ENCODE measurements around the gene SWAP70.
"Not testable (repeated sequence)": the region's sequence is repeated elsewhere in the genome, so short reads cannot be mapped to it uniquely, and the experiment has no call there.

Gene SWAP70

DNA sequence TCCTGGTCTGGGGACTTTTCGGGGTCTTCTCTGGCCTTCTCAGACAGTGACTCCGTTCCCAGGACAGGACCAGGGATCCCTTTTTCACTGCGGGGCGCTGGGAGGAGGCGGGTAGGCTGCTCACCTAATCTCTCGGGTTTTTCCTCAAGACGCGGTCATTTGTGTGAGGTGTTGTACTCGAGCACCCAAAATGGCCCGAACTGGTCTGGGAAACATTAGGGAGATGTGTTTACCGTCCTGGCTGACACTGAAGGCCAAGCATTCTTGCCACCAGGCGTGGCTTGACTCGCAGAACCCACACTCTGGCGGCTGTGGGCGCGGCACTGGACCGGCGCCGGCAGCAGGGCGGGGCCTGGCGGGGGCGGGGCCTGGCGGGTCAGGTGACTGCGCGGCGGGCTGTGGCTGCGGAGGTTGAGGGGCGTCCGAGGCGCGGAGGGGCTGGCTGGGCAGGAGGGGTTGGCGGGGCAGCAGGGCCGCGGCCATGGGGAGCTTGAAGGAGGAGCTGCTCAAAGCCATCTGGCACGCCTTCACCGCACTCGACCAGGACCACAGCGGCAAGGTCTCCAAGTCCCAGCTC is at the start of gene SWAP70:
TSS of gene SWAP70 (plus strand) at position 379 of the 577 bp plus-strand sequence. CDS start at position 482, 103 bp downstream.
- FAIRE-seq: no peak

DNA sequence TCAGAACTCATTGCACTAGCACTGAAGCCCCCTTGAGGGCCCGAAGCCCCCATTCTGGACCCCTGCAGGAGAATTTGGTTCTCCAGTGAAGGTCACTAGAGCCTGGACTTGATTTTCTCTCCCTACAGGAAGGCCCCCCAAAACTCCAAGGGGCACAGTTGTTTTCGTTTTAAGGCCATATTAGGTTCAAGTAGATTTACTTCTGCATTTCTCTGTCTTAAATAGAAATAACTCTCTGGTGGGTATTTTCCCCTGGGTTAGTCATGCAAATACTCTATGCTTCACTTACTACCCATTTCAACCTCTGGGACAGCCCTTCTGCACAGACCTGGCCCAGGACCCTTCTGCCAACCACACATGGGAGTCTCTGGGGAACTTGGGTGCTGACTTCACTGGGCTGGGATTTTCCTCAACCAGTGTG is 48.8 kb upstream of the SWAP70 start:
- FAIRE-seq: no peak

DNA sequence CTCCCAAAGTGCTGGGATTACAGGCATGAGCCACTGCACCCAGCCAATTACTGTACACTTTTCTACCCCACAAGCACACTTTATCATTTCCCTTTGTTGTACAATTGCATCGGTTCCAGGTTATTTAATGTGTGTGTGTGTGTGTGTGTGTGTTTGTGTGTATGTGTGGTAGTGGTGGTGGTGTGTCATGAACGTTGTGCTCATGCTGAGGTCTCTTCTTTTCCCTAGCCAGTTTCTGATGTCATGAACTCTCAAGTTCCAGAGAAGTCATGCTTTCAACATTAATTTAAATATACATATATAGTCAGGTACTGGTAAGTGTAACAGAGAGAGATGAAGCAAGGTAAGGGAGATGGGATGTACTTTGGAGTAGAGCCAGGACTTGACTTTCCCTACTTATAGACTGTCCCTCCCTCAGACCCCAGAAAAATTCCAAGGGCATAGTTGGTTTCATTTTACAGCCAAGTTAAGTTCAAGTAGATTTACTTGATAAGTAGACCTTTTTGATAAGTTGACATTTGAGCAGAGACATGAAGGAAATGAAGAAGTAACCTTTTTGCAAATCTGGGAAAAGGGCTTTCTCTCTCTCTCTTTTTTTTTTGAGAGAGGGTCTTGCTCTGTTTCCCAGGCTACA is 47.7 kb upstream of the SWAP70 start:
- no peak for FAIRE-seq

DNA sequence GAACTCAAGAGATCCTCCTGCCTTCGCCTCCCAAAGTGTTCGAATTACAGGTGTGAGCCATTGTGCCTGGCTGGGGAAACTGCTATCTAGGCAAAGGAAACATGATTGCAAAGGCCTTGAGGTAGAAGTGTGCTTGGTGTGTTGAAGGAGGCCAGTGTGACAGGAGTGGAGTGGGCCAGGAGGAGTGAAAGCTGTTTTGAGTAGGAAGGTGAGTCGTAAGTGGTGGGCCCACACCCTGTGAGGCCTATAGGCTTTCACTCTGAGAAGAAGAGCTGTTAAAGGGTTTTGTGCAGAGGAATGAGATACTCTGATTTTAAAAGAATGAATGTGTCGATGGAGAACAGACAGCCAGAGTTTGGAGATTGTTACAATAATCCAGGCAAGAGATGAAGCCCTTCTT is 47.0 kb upstream of the SWAP70 start:
- no peak for FAIRE-seq

DNA sequence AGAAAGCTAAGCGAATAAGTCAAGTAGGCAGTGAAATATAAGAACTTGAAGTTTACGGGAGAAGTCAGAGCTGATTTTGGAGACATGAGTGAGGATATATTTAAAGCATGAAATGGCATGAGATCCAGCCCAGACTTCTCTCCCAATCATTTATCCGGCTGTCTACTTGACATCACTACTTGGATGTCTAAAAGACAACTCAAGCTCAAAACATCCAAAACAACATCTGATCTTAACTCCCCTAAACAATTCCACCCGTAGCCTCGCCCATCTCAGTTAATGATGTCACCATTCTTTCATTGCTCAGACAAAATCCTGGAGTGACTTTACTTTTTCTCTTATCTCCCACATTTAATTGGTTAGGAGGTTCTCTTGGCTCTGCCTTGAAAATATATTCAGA is 45.9 kb upstream of the SWAP70 start:
- FAIRE-seq: no peak

DNA sequence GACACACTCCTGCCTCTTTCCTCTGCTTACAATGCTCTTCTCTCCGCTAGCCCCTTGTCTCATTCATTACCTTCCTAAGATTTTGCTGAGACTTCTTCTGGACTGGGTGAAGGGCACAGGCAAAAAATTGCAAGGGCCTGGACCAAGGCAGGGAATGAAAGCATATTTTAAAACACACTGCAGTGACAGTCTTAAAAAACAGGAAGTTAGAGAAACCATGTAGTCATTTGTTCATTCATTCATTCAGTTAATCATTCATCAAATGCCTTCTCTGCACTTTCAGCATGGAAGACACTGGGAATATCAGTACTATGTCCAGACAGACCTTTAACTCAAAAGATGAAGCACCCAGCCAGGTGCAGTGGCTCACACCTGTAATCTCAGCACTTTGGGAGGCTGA is 44.9 kb upstream of the SWAP70 start:
- FAIRE-seq: no peak

DNA sequence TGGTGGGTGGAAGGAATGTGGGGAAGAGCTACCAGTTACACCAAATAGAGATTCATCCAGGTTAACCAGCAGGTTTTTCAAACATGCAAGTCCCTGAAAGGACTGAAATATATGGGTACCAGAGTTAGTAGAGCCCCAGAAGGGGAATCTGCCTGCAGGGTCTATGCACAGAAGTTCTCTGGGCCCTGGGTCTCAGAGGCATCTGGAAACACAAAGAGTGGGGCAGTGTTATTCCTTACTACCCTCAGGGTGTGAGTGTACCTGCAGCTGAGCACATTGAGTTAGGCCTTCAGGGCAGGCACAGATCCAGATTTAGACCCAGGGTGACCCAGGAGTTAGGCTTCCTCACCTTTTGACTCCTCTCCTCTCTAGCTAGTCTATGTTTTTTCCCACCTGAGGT is 43.9 kb upstream of the SWAP70 start:
- FAIRE-seq: no peak

DNA sequence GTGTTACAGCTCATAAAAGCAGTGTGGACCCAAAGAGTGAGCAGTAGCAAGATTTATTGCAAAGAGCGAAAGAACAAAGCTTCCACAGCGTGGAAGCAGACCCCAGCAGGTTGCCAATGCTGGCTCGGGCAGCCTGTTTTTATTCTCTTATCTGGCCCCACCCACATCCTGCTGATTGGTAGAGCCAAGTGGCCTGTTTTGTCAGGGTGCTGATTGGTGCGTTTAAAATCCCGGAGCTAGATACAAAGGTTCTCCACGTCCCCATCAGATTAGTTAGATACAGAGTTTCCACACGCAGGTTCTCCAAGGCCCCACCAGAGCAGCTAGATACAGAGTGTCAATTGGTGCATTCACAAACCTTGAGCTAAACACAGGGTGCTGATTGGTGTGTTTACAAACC is 41.5 kb upstream of the SWAP70 start:
- FAIRE-seq: not testable (repeated sequence)

DNA sequence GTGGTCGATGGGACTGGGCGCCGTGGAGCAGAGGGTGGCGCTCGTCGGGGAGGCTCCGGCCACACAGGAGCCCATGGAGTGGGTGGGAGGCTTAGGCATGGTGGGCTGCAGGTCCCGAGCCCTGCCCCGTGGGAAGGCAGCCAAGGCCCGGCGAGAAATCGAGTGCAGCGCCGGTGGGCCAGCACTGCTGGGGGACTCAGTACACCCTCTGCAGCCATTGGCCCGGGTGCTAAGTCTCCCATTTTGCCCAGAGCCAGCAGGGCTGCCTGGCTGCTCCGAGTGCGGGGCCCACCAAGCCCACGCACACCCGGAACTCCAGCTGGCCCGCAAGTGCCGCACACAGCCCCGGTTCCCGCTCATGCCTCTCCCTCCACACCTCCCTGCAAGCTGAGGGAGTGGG is 40.8 kb upstream of the SWAP70 start:
- FAIRE-seq: not testable (repeated sequence)

DNA sequence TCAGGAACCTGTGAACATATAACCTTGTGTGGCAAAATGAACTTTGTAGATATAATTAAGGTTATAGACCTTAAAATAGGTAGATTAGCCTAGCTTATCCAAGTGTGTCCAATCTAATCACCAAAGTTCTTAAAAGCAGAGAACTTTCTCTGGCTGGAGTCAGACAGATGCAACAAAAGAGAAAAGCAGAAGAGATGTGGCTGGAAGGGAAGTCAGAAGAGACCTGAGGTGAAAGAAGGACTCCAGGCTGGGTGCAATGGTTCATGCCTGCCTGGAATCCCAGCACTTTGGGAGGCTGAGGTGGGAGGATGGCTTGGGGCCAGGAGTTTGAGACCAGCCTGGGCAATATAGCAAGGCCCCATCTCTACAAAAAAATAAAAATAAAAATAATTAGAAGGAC is 39.4 kb upstream of the SWAP70 start:
- no peak for FAIRE-seq

DNA sequence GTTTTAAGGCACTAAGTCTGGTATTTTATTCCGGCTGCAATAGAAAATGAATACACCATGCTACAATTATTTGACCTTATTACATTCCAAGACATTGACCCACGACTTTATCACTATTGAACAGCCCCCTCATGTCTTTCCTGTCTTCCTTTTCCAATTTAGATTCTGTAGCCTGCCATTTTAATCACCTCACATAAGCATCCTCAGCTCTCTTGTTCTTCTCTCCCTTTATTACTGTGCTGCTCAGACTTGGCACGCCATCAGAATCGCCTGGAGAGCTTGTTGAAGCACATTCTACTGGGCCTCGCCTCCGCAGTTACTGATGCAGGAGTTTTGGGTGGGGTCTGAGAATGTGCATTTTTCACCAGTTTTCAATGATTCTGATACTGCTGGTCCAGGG is 38.7 kb upstream of the SWAP70 start:
- no peak for FAIRE-seq

DNA sequence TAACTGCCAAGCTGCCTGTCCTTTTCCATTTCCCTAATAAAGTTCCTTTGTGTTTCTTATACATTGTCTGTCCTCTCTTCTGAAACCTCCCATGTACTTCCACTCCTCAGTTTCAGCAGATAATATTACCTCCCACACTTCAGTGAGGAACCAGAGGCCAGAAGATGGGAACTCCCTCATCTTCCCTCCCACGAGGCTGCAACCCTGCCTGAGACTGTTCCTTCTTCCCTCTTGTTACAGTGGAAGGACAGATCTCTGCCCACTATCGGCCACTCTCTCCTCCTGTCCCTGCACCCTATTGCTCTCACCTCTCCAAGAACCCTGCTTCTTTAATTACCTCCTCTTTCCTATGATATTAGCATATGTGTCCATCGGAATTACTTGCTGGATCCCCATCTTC is 38.1 kb upstream of the SWAP70 start:
- FAIRE-seq: no peak

DNA sequence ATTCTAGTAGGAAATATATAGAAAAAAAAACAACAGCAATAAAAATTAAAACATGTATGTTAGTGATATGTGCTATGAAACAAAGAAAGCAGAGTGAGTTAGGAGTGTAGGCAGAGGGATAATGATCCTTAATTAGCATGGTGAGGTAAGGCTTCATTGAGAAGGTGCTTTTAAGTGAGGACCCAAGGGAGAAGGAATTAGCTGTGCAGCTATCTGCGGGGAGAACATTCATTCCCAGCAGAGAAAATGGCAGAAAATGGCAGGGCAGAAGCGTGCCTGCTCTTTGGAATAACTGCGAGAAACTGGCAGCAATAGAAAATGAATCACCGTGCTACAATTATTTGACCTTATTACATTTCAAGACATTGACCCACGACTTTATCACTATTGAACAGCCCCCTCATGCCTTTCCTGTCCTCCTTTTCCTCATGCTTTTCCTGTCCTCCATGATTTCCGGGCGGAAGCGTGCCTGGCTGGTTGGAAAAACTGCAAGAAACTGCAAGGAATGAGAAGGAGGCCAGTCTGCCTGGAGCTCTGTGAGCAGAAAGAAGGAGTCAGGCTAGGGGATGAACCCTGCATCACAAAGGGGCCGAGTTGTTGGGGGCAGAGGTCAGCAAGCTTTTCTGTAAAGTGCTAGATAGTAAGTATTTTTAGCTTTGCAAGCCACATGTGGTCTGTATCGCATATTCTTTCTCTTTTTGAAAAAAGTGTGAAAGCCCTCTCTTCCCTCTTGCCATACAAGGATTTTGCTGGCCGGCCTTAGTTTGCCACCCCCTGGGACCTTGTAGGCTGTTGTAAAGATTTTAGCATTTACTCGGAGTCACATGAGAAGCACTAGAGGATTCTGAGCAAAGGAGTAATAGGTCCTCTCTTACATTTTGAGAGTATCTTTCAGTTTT is 37.1 kb upstream of the SWAP70 start:
- FAIRE-seq: no peak

DNA sequence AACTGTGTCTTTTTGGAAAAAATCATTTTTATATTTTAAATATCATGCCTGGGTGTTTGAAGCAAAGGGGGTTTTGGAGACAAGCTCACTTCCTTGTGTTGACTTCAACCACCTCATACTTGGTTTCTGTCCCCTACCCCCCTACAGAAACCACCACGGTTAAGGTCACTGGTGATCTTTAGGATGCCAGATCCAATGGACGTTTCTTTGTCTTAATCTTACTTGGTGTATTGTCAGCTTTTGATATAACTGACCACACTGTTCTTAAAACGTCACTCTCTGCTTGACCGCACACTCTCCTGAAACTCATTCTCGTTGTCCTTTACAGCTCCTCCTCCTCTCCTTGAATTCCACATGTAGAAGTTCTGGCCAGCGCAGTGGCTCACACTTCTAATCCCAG is 34.8 kb upstream of the SWAP70 start:
- no peak for FAIRE-seq

DNA sequence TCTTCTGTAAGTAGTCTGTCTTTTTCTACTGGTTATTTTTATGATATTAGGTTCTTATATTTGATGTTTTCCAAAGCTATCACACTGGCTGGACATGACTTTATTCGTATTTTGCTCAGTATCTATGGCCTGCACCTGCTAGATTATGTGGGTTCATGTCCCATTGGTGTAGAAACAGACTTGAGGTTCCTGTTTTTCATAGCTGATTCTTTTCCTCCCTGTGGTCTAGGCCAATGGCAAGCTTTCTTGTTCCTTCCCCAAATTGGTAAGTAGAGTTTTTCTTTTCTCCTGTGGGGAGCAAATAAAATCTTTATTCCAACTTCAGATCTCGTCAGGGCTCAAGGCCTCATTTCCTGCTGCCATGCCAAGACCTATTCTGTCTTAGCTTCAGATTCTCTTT is 30.2 kb upstream of the SWAP70 start:
- no peak for FAIRE-seq

DNA sequence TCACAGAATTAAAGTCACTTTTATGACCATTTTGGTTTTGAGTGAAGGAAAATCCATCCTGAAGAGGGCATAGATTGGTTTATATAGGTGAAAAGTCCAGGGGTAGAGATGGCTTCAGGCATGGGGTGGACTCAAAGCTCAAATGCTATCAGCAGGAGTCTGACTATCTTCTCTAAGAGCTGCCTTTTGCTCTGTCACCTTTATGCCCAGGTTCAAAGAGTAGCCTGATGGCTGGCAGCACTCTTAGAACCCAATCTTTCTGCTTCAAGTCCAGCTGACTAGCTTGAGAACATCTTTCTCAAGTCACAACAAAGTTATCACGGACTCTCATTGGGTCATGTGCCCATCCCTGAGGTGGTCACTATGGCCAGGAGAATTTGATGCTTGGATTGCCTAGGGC is 27.2 kb upstream of the SWAP70 start:
- FAIRE-seq: no peak

DNA sequence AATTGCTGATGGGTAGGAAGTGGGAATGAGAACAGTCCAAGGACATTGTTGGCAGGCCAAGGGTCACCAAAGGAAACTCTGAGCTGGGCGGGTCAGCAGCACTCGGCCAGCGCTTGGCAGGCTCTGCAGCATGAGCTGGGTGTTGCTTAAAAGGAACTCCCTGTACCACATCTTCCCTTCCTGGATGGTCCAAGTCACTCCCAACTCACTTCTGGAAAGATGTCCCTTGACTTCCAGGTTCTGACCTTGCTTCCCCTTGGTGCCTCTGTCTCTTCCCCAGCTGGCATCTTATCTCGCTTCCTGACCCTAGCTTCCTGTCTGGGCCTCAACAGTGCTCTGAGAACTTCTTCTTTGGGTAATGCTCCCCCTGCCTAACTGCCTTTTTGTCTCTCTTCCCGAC is 24.8 kb upstream of the SWAP70 start:
- no peak for FAIRE-seq

DNA sequence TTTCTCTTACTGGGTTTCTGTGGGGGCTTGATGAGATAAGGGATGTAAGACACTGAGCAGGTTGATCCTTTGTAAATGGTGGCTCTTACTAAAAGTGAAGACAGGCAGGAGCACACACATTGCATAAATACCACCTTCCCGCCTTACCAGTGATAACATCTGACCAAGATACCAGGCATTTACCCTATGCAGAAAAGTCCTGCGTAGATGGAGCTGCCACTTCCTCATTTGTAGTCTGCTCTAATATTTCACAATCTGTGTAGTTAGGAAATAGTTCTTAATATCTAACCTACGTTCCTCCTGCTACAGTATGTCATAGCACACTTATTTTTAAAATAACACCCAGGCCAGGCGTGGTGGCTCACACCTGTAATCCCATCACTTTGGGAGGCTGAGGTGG is 23.9 kb upstream of the SWAP70 start:
- no peak for FAIRE-seq

DNA sequence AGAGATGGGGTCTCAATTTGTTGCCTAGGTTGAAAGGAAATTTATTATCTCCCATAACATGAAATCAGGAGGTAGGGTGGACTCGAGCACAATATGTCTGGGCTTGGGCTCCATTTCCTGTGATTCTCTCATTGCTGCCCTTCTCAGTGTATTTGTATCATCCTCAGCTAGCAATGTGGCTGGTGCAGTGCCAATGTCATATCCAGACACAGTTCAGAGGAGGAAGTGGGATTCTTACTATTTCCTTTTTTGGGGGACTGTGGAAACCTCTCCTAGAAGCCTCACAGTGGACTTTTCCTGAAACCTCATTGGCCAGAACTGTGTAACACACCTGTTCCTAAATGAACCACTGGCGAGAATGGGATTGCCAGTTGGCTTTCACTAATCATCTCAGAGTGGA is 21.0 kb upstream of the SWAP70 start:
- FAIRE-seq: no peak

DNA sequence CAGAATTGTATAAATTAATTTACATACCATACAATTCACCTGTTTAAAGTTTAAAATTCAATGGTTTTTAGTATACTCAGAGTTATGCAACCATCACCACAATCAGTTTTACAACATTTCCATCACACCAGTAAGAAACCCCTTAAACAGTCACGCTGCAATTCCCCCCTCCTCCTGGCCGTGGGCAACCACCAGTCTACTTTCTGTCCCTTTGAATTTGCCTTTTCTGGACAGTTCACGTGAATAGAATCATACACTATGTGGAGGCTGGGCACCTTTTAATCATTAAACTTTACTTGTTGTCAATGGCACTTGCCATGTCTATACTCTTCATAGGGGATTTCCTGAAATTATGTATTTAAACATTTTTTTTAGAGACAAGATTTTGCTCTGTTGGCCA is 20.1 kb upstream of the SWAP70 start:
- FAIRE-seq: no peak

DNA sequence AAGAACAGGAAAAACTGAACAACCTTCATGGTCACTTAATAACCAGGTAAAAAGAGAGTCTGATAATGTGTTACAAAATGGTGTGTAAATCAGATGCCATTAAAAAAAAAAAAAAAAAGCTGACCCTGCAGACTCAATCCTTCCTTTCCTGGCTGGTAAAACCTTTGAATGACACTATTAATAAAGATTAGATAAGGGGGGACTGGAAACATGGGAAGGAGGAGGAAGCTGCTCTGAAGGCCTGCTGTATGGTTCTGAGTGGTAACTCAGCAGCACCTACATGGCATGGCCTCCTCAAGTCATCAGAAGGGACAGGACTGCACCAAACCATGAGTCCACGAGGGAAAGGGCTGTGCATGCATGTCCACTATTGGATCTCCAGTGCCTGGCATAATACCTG is 18.0 kb upstream of the SWAP70 start:
- FAIRE-seq: no peak

DNA sequence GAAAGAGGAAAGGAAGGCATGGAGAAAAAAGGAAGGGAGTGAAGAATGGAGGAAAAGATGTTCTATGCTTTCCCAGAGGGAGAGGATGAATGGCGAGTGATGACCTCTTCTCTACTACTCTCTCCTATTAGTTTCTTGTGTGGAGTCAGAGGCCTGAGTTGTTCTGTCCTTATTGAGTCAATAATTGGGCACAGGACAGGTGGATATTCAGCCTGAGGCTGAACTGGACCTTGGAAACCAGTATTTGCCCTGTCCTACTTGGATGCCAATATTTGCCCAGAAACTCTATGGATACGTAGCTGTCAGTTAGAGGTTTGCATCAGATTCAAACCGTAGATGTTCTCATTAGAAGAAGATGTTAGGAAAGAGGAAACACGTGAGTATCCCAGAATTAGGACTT is 17.6 kb upstream of the SWAP70 start:
- FAIRE-seq: no peak

DNA sequence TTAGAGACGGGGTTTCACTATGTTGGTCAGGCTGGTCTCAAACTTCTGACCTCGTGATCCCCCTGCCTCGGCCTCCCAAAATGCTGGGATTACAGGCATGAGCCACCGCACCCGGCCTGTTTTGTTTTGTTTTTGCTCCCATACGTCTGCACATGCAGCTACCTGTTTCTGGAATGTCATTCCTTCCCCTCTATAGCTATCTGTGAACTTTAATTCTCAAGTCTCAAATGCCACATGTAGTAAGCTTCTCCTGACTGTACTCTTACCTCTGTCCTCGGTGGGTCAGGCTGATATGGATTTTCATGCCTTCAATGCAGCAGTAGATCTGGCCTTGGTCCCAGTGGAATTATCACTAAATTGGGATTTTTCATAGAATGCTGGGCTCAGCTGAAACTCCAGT is 12.4 kb upstream of the SWAP70 start:
- no peak for FAIRE-seq
